Loucy (cell line): Measurements from ENCODE around the gene CNTRL.

ENCODE experiments used
- H2AFZ ChIP-seq: fragments of 200-600 bp; sonication (generic); 2 replicates; pipeline ENCODE4 v1.6.0; 2016; ENCODE audit warnings: antibody characterized with exemption, mild to moderate bottlenecking, low read length, moderate library complexity
- H3F3A ChIP-seq: fragments of 200-600 bp; 2 replicates; pipeline ENCODE4 v1.6.0; 2016; ENCODE audit warnings: antibody characterized with exemption, low read depth, mild to moderate bottlenecking
- H3K27me3 ChIP-seq: fragments of 200-600 bp; sonication (generic); 2 replicates; pipeline ENCODE4 v1.6.1; 2014; ENCODE audit warnings: low read length, mild to moderate bottlenecking; ENCODE audit not compliant: insufficient read depth, poor library complexity, severe bottlenecking
- H3K36me3 ChIP-seq: fragments of 200-600 bp; sonication (generic); 2 replicates; pipeline ENCODE4 v1.6.1; 2016; ENCODE audit warnings: low read length; ENCODE audit not compliant: insufficient read depth
- H3K4me1 ChIP-seq: fragments of 200-600 bp; sonication (generic); 2 replicates; pipeline ENCODE4 v1.5.1; 2014; ENCODE audit warnings: low read length, mild to moderate bottlenecking; ENCODE audit not compliant: insufficient read depth, poor library complexity, severe bottlenecking
- H3K4me2 ChIP-seq: fragments of 200-600 bp; sonication (generic); 2 replicates; pipeline ENCODE4 v1.6.0; 2014; ENCODE audit warnings: antibody characterized with exemption, low read length, low read depth, mild to moderate bottlenecking; ENCODE audit not compliant: poor library complexity, severe bottlenecking
- H3K4me3 ChIP-seq: fragments of 200-600 bp; sonication (generic); 2 replicates; pipeline ENCODE4 v1.5.1; 2014; ENCODE audit warnings: low read length, mild to moderate bottlenecking, mixed read lengths; ENCODE audit not compliant: poor library complexity, severe bottlenecking
- H3K79me2 ChIP-seq: fragments of 200-600 bp; sonication (generic); 2 replicates; pipeline ENCODE4 v1.6.1; 2014; ENCODE audit warnings: low read length; ENCODE audit not compliant: insufficient read depth
- H3K9ac ChIP-seq: fragments of 200-600 bp; sonication (generic); 2 replicates; pipeline ENCODE4 v1.6.0; 2014; ENCODE audit warnings: mild to moderate bottlenecking, low read depth, low read length, moderate library complexity; ENCODE audit not compliant: poor library complexity, severe bottlenecking
- H3K9me2 ChIP-seq: fragments of 200-600 bp; sonication (generic); replicated peaks from 2 replicates; pipeline ENCODE4 v1.6.1; 2016; ENCODE audit warnings: low read depth, low read length, mixed read lengths
- H3K9me3 ChIP-seq: fragments of 200-600 bp; sonication (generic); 2 replicates; pipeline ENCODE4 v1.6.1; 2014; ENCODE audit warnings: mild to moderate bottlenecking, antibody characterized with exemption, low read length, low read depth; ENCODE audit not compliant: insufficient read depth
- H4K20me1 ChIP-seq: fragments of 200-600 bp; sonication (generic); 2 replicates; pipeline ENCODE4 v1.6.0; 2014; ENCODE audit warnings: antibody characterized with exemption, low read length, mild to moderate bottlenecking; ENCODE audit not compliant: insufficient read depth, poor library complexity, severe bottlenecking
- EZH2phosphoT487 ChIP-seq: fragments of 200-600 bp; IDR thresholded peaks from 2 replicates; pipeline ENCODE4 v1.6.1; 2018; ENCODE audit warnings: antibody characterized with exemption, mild to moderate bottlenecking, moderate library complexity, borderline replicate concordance
- TF ChIP-seq, protein P1 (sequence below): fragments of 200-600 bp; sonication (generic); conservative IDR thresholded peaks from 2 replicates; pipeline ENCODE4 v1.5.1; 2014; ENCODE audit warnings: mild to moderate bottlenecking, antibody characterized with exemption, low read length

CNTRL gene

DNA sequence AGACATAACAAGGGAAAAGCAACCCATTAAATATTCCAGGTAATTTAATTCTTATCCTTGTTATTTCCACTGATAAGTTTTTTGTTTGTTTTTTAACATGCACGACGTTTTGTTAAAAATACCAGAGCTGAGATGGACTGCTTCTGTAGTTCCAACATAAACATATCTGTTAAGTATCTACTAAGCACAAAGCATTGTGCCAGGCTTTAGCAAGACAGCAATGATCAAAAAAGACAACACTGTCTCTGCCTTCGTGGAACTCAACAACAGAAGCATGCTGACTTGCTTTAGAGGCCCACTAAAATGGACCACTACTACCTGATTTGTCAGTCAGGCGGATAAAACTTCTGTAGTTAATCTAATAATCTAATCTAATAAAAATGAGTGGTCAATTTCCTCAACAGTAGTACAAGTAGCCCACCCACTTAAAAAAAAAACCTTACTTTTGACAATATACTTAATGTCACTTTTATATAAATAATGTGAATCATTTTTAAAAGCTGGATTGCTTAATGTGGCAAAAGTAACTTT is 123.8 kb downstream of the CNTRL start:
- H4K20me1 ChIP-seq, result peaks cover 80% of the 10 kb centered on the region
- H3K36me3 ChIP-seq, result no peaks in the 10 kb centered on the region
- peak overlapping the region; percentile 99 for H3K4me2 ChIP-seq
- H3F3A ChIP-seq, result 0 out of 2 replicates have a peak, but pooled peaks cover 4% of the 10 kb centered on the region
- H3K9me2 ChIP-seq, result no peaks in the 10 kb centered on the region
- H3K4me1 ChIP-seq, result peaks cover 70% of the 10 kb centered on the region
- H2AFZ ChIP-seq, result no peak overlapping the region
- TF ChIP-seq EZH2phosphoT487, result no peak
- TF ChIP-seq, protein P1, sequence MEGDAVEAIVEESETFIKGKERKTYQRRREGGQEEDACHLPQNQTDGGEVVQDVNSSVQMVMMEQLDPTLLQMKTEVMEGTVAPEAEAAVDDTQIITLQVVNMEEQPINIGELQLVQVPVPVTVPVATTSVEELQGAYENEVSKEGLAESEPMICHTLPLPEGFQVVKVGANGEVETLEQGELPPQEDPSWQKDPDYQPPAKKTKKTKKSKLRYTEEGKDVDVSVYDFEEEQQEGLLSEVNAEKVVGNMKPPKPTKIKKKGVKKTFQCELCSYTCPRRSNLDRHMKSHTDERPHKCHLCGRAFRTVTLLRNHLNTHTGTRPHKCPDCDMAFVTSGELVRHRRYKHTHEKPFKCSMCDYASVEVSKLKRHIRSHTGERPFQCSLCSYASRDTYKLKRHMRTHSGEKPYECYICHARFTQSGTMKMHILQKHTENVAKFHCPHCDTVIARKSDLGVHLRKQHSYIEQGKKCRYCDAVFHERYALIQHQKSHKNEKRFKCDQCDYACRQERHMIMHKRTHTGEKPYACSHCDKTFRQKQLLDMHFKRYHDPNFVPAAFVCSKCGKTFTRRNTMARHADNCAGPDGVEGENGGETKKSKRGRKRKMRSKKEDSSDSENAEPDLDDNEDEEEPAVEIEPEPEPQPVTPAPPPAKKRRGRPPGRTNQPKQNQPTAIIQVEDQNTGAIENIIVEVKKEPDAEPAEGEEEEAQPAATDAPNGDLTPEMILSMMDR, result no peak
- peaks cover 84% of the 10 kb centered on the region for H3K79me2 ChIP-seq
- H3K9me3 ChIP-seq, result no peaks in the 10 kb centered on the region
- peak overlapping the region; percentile 94 for H3K4me3 ChIP-seq
- peak overlapping the region; percentile 89 for H3K9ac ChIP-seq
- no peaks in the 10 kb centered on the region for H3K27me3 ChIP-seq

DNA sequence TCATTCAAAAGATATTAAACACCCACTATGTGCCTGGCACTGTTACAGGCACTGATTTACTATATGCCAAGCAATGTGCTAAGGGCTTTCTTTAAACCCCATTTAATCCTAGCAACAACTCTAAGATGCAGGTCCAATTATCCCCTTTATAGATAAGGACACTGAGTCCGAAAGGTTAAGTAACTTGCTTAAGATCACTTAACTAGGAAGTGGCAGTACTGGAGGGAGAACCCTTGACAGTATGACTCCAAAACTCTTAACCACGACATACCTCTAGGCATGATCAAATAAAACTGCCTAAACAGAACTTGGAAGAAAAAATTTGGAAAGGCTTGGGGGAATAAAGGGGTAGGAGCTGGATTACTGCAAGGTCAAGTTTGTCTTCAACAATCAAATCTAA is 125.2 kb downstream of the CNTRL start:
- Histone ChIP-seq H3K9me3 (no peaks in the 10 kb centered on the region), H3K9ac (peak overlapping the region; percentile 89), H3K9me2 (no peaks in the 10 kb centered on the region), H3F3A (0 out of 2 replicates have a peak, but pooled peaks cover 4% of the 10 kb centered on the region), H3K4me3 (peak overlapping the region; percentile 94), H3K79me2 (peaks cover 71% of the 10 kb centered on the region), H3K27me3 (no peaks in the 10 kb centered on the region), H3K4me1 (peaks cover 62% of the 10 kb centered on the region), H4K20me1 (peaks cover 66% of the 10 kb centered on the region), H3K4me2 (peak overlapping the region; percentile 99), H3K36me3 (no peaks in the 10 kb centered on the region), H2AFZ (no peak overlapping the region)
- TF ChIP-seq, protein P1, result no peak
- TF ChIP-seq EZH2phosphoT487, result no peak

DNA sequence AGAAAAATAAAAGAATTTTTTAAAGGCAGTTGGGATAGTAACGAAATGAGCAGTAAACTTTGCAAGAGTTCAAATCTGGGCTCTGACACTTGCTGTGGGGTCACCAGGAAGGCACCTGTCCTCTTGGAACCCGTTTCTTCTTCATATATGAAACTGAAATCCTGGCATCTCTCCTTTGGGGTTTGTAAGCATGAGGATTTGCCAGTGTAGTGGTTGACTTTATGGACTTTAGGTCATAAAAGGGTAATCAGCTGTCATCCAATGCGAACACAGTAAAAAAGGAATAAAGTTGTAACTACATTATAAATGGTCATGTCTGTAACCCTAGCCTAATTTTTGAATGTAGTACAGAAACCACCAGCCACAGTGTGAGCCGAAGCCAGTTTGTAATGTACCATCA is 125.6 kb downstream of the CNTRL start:
- peaks cover 58% of the 10 kb centered on the region for H3K4me1 ChIP-seq
- H3K9me3 ChIP-seq, result no peaks in the 10 kb centered on the region
- H4K20me1 ChIP-seq, result peaks cover 62% of the 10 kb centered on the region
- no peaks in the 10 kb centered on the region for H3K36me3 ChIP-seq
- H3F3A ChIP-seq, result 0 out of 2 replicates have a peak, but pooled peaks cover 4% of the 10 kb centered on the region
- H3K9ac ChIP-seq, result peak overlapping the region; percentile 89
- H3K27me3 ChIP-seq, result no peaks in the 10 kb centered on the region
- TF ChIP-seq EZH2phosphoT487, result no peak
- TF ChIP-seq, protein P1, result no peak
- H2AFZ ChIP-seq, result no peak overlapping the region
- peaks cover 66% of the 10 kb centered on the region for H3K79me2 ChIP-seq
- no peaks in the 10 kb centered on the region for H3K9me2 ChIP-seq
- H3K4me3 ChIP-seq, result peak overlapping the region; percentile 94
- H3K4me2 ChIP-seq, result peak overlapping the region; percentile 99
